Forelimb muscle (tissue), 1 donor: ENCODE results near the gene FLT1. TPM values are rescaled to one million over a fixed set of nuclear protein-coding genes. Genes with fewer than 3 reads are reported as not detected.

Experiments used
- DNase-seq: peaks from one replicate; pipeline ENCODE4 v3.0.0-alpha.2; 2013; ENCODE audit warnings: low read depth
- polyA plus RNA-seq: library from polyadenylated mRNA; unstranded; fragments of 120-200 nt; gene quantifications from one replicate; pipeline ENCODE4 v1.2.1, GENCODE V29; 2013; ENCODE audit not compliant: insufficient read length

The FLT1 gene
- polyA plus RNA-seq, 1 donor: 14.4 TPM

GRCh38 chr13:28250542-28250941 is 244.4 kb downstream of the FLT1 start:
- no peak for DNase-seq

Other genes with a start within 250 kb of the FLT1 start
- 62.6 TPM for gene POMP, start 164.0 kb upstream of the FLT1 start, polyA plus RNA-seq
- 1.5 TPM for gene SLC46A3, start 223.8 kb upstream of the FLT1 start, polyA plus RNA-seq